Activated T-cell treated with anti-CD3 and anti-CD28 coated beads, Interleukin-2, amount 50 U/mL, for 24 hours (primary cell): ENCODE data around the gene OR10C1.

Experiments used
- DNase-seq: peaks from one replicate; pipeline ENCODE4 v3.0.0-alpha.2; 2020
- H3K27ac Mint-ChIP-seq: 2 replicates; pipeline ENCODE4 v1.8.0; 2020; ENCODE audit warnings: mild to moderate bottlenecking, mixed read lengths
- H3K27me3 Mint-ChIP-seq: 2 replicates; pipeline ENCODE4 v1.8.0; 2020; ENCODE audit warnings: mixed read lengths
- H3K36me3 Mint-ChIP-seq: 2 replicates; pipeline ENCODE4 v1.8.0; 2020; ENCODE audit warnings: low read depth, mixed read lengths
- H3K4me1 Mint-ChIP-seq: 2 replicates; pipeline ENCODE4 v1.8.0; 2020; ENCODE audit warnings: low read depth, mixed read lengths
- H3K4me3 Mint-ChIP-seq: 2 replicates; pipeline ENCODE4 v1.8.0; 2020; ENCODE audit warnings: mild to moderate bottlenecking, moderate library complexity, mixed read lengths
- H3K9me3 Mint-ChIP-seq: 2 replicates; pipeline ENCODE4 v1.8.0; 2020; ENCODE audit warnings: mixed read lengths

Gene OR10C1

GRCh38 chr6:29461021-29461814 is 22.1 kb downstream of the OR10C1 start:
- Mint-ChIP-seq H3K27me3 (peaks cover 36% of the 10 kb centered on the region), H3K27ac (no peak overlapping the region), H3K4me3 (no peak overlapping the region), H3K36me3 (no peaks in the 10 kb centered on the region), H3K9me3 (no peaks in the 10 kb centered on the region), H3K4me1 (no peaks in the 10 kb centered on the region)
- DNase-seq = no peak

- no peaks in the 10 kb centered on the region for H3K4me1 Mint-ChIP-seq
- no peak overlapping the region for H3K4me3 Mint-ChIP-seq
- H3K9me3 Mint-ChIP-seq = no peaks in the 10 kb centered on the region
- H3K27me3 Mint-ChIP-seq = peaks cover 36% of the 10 kb centered on the region
- no peak for DNase-seq
- H3K27ac Mint-ChIP-seq = no peak overlapping the region
- H3K36me3 Mint-ChIP-seq = no peaks in the 10 kb centered on the region
These were observed 22.9 kb downstream of the OR10C1 start for GRCh38 chr6:29462022-29462421.

GRCh38 chr6:29465279-29465678 is 26.2 kb downstream of the OR10C1 start:
- Mint-ChIP-seq H3K27me3 (peaks cover 27% of the 10 kb centered on the region), H3K36me3 (no peaks in the 10 kb centered on the region), H3K9me3 (no peaks in the 10 kb centered on the region), H3K27ac (no peak overlapping the region), H3K4me3 (no peak overlapping the region), H3K4me1 (no peaks in the 10 kb centered on the region)
- DNase-seq = no peak

- no peak overlapping the region for H3K27ac Mint-ChIP-seq
- DNase-seq = no peak
- H3K36me3 Mint-ChIP-seq = no peaks in the 10 kb centered on the region
- no peaks in the 10 kb centered on the region for H3K4me1 Mint-ChIP-seq
- peaks cover 27% of the 10 kb centered on the region for H3K27me3 Mint-ChIP-seq
- H3K9me3 Mint-ChIP-seq = no peaks in the 10 kb centered on the region
- H3K4me3 Mint-ChIP-seq = no peak overlapping the region
These were observed 26.7 kb downstream of the OR10C1 start for GRCh38 chr6:29465801-29466200.

- H3K9me3 Mint-ChIP-seq = no peaks in the 10 kb centered on the region
- no peak for DNase-seq
- peaks cover 29% of the 10 kb centered on the region for H3K27me3 Mint-ChIP-seq
- H3K4me3 Mint-ChIP-seq = no peak overlapping the region
- H3K36me3 Mint-ChIP-seq = no peaks in the 10 kb centered on the region
- H3K4me1 Mint-ChIP-seq = no peaks in the 10 kb centered on the region
- no peak overlapping the region for H3K27ac Mint-ChIP-seq
These were observed 27.1 kb downstream of the OR10C1 start for GRCh38 chr6:29466241-29466640.

DNA sequence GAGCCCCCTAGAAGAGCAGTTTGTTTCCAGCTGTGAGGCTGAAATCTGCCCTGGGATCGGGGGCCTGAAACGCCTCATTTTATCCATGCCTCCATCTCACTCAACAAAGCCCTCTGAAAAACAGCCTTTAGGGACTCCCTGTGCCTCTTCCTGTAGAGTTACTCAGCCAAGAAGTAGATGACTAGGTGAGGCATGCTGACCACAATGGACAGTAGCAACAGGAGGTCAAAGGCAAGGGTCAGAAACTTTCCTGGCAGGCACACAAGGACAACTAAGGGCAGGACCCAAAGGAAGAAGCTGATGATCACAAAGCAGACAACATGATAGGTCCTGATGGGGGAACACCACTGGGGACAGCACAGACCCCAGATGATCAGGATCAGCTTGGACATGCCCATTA is 35.9 kb downstream of the OR10C1 start:
- Mint-ChIP-seq H3K36me3 (no peaks in the 10 kb centered on the region), H3K4me1 (no peaks in the 10 kb centered on the region), H3K4me3 (no peak overlapping the region), H3K27ac (no peak overlapping the region), H3K27me3 (peaks cover 23% of the 10 kb centered on the region), H3K9me3 (no peaks in the 10 kb centered on the region)
- no peak for DNase-seq

DNA sequence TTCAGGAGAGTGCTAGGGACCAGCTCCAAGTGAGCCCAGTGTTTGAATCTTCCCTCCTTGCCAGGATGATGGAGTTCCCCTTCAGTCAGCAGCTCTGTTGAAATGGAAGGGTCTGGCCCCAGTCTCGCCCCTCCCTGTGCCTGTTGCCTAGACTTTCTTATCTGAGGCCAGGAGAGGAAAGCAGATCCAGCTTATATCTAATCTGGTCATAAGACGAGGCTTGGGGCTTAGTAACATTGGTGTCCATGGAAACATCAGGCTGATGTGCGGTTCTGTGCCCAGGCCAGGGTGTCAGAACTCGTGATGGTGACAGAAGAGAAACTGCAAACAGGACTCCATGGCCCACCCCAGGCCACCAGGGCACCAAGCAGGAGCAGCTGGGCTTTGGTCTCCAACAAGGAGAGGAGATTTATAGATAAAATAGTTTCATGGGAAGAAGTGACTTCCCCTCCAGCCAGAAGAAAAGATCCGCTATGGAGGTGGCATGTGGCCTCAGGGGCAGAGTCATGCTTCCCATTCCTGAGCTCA is 38.9 kb downstream of the OR10C1 start:
- H3K9me3 Mint-ChIP-seq = no peaks in the 10 kb centered on the region
- no peak overlapping the region for H3K4me3 Mint-ChIP-seq
- H3K27ac Mint-ChIP-seq = no peak overlapping the region
- H3K27me3 Mint-ChIP-seq = peaks cover 17% of the 10 kb centered on the region
- DNase-seq = no peak
- H3K36me3 Mint-ChIP-seq = no peaks in the 10 kb centered on the region
- no peaks in the 10 kb centered on the region for H3K4me1 Mint-ChIP-seq

DNA sequence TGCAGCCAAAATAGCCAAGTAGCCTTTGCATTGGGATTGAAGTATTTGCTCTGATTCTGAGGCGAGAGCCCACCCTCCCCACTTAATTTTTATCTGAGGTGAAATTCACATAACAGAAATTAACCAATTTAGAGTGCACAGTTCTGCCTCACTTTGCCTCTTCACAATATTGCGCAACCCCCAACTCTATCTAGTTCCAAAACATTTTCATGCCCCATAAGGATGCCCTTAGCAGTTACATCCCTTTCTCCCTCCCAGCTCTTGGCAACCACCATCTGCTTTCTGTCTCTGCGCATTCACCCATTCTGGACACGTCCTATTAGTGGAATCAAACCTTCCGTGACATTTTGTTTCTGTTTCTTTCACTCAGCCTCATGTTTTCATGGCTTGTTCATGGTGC is 39.6 kb downstream of the OR10C1 start:
- Mint-ChIP-seq H3K27me3 (peaks cover 19% of the 10 kb centered on the region), H3K27ac (no peak overlapping the region), H3K4me1 (no peaks in the 10 kb centered on the region), H3K4me3 (no peak overlapping the region), H3K36me3 (no peaks in the 10 kb centered on the region), H3K9me3 (no peaks in the 10 kb centered on the region)
- no peak for DNase-seq

GRCh38 chr6:29479560-29479959 is 40.5 kb downstream of the OR10C1 start:
- H3K27ac Mint-ChIP-seq = no peak overlapping the region
- DNase-seq = no peak
- H3K9me3 Mint-ChIP-seq = no peaks in the 10 kb centered on the region
- H3K4me3 Mint-ChIP-seq = no peak overlapping the region
- H3K27me3 Mint-ChIP-seq = peaks cover 23% of the 10 kb centered on the region
- no peaks in the 10 kb centered on the region for H3K4me1 Mint-ChIP-seq
- H3K36me3 Mint-ChIP-seq = no peaks in the 10 kb centered on the region

DNA sequence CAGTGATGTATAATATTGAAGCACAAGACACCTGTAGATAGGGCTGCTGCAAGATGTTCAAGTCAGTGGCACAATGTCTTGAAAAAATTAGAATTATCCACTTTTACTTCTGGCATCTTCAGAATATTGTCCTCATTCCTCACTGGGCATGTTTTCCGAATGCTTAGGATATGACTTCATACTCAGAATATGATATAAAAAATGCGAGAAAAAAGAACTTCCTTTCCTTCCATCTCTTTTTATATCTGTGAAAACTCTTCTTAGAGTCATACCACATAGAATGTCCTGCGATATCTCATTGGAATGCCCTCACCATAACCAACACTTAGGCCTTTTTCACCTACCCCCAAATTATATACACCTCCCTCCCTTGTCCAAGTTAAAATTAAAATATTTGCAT is 44.1 kb downstream of the OR10C1 start:
- H3K4me1 Mint-ChIP-seq = no peaks in the 10 kb centered on the region
- no peaks in the 10 kb centered on the region for H3K36me3 Mint-ChIP-seq
- no peak for DNase-seq
- H3K9me3 Mint-ChIP-seq = no peaks in the 10 kb centered on the region
- H3K4me3 Mint-ChIP-seq = no peak overlapping the region
- H3K27ac Mint-ChIP-seq = no peak overlapping the region
- peaks cover 44% of the 10 kb centered on the region for H3K27me3 Mint-ChIP-seq

DNA sequence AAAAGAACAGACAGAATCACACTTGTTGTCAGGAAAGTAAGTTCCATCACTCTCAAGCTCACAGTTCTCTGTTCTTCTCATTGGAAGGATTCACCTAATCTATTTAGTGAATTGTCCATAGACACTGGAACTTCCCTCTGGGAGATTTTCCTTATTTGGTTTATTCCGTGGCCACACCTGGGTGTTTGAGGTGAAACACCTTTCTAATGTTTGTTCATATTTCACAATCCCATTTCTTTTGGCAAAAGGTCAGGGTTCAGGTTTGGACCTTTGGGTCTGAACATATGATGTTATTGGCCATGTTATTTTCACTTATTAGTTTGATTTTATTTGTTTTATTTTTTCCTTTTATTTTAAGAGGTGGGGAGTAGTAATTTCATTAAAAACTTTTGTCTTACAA is 44.6 kb downstream of the OR10C1 start:
- H3K4me3 Mint-ChIP-seq = no peak overlapping the region
- DNase-seq = no peak
- no peak overlapping the region for H3K27ac Mint-ChIP-seq
- no peaks in the 10 kb centered on the region for H3K9me3 Mint-ChIP-seq
- no peaks in the 10 kb centered on the region for H3K36me3 Mint-ChIP-seq
- peaks cover 46% of the 10 kb centered on the region for H3K27me3 Mint-ChIP-seq
- no peaks in the 10 kb centered on the region for H3K4me1 Mint-ChIP-seq

- H3K9me3 Mint-ChIP-seq = no peaks in the 10 kb centered on the region
- no peaks in the 10 kb centered on the region for H3K36me3 Mint-ChIP-seq
- peaks cover 53% of the 10 kb centered on the region for H3K27me3 Mint-ChIP-seq
- H3K4me1 Mint-ChIP-seq = no peaks in the 10 kb centered on the region
- no peak for DNase-seq
- no peak overlapping the region for H3K27ac Mint-ChIP-seq
- H3K4me3 Mint-ChIP-seq = no peak overlapping the region
These were observed 47.5 kb downstream of the OR10C1 start for GRCh38 chr6:29486577-29486976.

DNA sequence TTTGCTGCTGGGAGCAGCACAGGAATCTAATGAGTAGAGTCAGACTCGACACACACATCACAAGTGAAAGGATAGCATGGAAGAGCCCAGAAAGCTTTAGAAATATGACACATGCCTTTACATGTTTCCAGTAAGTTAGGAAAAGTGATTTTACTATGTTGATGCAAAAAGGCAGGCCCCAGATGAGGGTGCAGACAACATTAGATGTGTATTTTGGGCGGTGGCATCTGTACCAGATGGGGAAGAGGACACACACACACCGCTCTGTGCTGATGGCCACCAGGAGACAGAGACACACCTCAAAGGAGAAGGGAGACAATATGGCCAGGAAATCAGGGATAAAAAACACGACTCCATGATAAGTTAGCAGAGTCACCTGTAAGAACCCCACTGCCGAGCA is 48.0 kb downstream of the OR10C1 start:
- Mint-ChIP-seq H3K9me3 (no peaks in the 10 kb centered on the region), H3K27me3 (peaks cover 50% of the 10 kb centered on the region), H3K4me1 (no peaks in the 10 kb centered on the region)

DNA sequence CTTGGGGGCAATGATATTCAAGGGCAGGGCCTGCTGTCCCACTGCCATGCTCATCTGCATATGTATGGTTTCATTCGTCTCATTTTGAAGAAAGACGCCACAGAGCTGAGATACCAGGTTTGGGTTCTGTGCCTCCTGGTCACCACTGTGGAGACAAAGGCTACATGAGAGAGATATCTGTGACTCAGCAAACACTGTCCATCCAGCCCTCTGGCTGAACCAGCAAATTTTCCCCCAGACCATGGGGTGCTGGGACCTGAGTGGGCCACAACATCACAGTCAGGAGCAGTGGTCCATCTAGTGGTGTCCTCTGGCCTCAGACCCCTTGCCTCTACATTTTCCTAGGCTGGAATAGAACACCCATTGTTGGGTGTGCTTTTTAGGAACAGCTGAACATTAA is 48.6 kb downstream of the OR10C1 start, which contains the start of gene MAS1L:
TSS of gene MAS1L (minus strand) at position 297 of the 400 bp plus-strand sequence. CDS start at position 243, 54 bp downstream.
- no peak within 1 kb of the TSS for H3K4me3 Mint-ChIP-seq
- H3K36me3 Mint-ChIP-seq = no peaks in the 10 kb centered on the region

More for the DNA sequence above, 48.0 kb downstream of the OR10C1 start:
- Mint-ChIP-seq H3K36me3 (no peaks in the 10 kb centered on the region), H3K4me3 (no peak overlapping the region), H3K27ac (no peak overlapping the region)
- DNase-seq = no peak

DNA sequence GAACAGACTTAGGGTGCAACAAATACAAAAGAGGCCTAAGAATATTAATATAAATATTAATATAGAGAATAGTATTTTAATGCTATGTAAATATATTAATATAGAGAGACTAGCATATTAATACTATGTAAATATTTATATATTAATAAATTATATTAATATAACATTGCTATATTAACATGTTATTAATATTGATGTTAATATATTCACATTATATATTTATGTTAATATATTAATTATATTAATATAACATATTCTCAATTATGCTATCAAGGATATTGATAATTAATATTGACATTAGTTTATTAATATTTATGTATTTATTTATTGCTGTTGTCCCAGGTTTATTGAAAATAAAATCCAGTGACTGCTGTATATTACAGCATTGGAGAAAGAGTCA is 49.8 kb downstream of the OR10C1 start:
- no peak for DNase-seq
- no peak overlapping the region for H3K27ac Mint-ChIP-seq
- H3K4me3 Mint-ChIP-seq = no peak overlapping the region
- no peaks in the 10 kb centered on the region for H3K4me1 Mint-ChIP-seq
- H3K36me3 Mint-ChIP-seq = no peaks in the 10 kb centered on the region
- H3K9me3 Mint-ChIP-seq = no peaks in the 10 kb centered on the region
- peaks cover 41% of the 10 kb centered on the region for H3K27me3 Mint-ChIP-seq

More for the DNA sequence above, 48.6 kb downstream of the OR10C1 start, which contains the start of gene MAS1L:
- Mint-ChIP-seq H3K27me3 (peaks cover 45% of the 10 kb centered on the region), H3K4me1 (no peaks in the 10 kb centered on the region), H3K9me3 (no peaks in the 10 kb centered on the region), H3K27ac (no peak within 1 kb of the TSS)
- no peak for DNase-seq
